Neural cell (in vitro differentiated cells): Measurements from ENCODE around the gene DNAAF5.

Experiments
- CTCF ChIP-seq: fragments of 450-650 bp; IDR thresholded peaks from 2 replicates; pipeline ENCODE4 v1.5.1; 2014; ENCODE audit warnings: antibody characterized with exemption, mild to moderate bottlenecking, moderate library complexity; ENCODE audit not compliant: poor library complexity, severe bottlenecking
- EZH2 ChIP-seq: fragments of 200-600, 300-800 bp; shearing (Covaris generic), sonication (generic); IDR thresholded peaks from 2 replicates; pipeline ENCODE4 v1.6.1; 2014; ENCODE audit warnings: antibody characterized with exemption, low read length, borderline replicate concordance, mild to moderate bottlenecking; ENCODE audit not compliant: insufficient read depth, poor library complexity, severe bottlenecking
- POLR2AphosphoS5 ChIP-seq: IDR thresholded peaks from 2 replicates; pipeline ENCODE4 v1.6.1; 2012
- SMC3 ChIP-seq: fragments of 450-650 bp; conservative IDR thresholded peaks from 2 replicates; pipeline ENCODE4 v1.6.1; 2014; ENCODE audit warnings: antibody characterized with exemption, mild to moderate bottlenecking, moderate library complexity; ENCODE audit not compliant: poor library complexity
- TAF1 ChIP-seq: IDR thresholded peaks from 2 replicates; pipeline ENCODE4 v1.6.1; 2012; ENCODE audit warnings: low read depth

GRCh38 chr7:755413-755805, 28.9 kb downstream of the DNAAF5 start:
- TF ChIP-seq EZH2: no peak
- no peak for TF ChIP-seq POLR2AphosphoS5
- TF ChIP-seq CTCF: no peak
- no peak for TF ChIP-seq SMC3
- TF ChIP-seq TAF1: no peak
